ENCODE results near the gene RPS6KB2.

Gene RPS6KB2

DNA sequence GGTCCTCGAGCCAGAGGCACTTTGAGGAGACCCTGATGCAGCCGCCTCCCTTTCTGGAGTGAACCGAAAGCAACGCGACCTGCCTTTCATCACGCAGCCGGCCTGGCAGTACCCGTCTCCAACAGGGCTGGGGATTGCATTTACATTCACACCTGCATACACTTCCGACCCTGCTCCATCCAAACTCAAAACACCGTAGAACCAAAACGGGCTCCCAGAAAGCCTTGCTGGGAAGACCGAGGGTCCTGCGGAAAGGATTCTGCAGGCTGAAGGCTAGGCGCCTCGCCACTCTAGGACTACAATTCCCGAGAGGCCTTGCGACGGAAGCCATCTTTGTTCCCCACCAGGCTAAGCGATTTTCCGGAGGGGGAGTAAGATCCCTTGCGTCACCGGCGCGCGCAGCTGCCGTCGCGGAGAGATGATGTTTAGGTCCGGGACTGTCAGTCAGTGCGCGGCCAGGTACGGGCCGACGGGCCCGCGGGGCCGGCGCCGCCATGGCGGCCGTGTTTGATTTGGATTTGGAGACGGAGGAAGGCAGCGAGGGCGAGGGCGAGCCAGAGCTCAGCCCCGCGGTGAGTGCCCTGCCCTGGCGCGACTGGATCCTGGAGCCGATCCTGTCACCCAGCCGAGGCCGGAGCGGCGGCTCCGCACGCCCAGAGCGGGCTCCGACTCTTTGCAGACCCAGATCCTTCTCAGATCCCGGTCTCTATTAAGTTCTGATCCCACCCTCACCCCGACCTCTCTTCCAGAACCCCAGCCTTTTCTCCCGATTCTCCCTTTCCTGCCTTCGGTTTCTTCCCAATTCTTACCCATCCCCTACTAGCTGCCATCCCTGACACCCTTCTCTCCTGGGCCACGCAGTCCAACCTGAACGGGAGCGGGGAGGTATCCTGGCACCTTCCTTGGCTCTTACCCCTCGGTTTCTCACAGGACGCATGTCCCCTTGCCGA is at the start of gene RPS6KB2:
TSS of gene RPS6KB2 (plus strand) at position 443 of the 950 bp plus-strand sequence. CDS start at position 495, 52 bp downstream.
- TF ChIP-seq CTCF (conservative IDR thresholded peaks at IDR 0.05): no peak
- peak within 1 kb of the TSS; percentile 95 for H3K27ac ChIP-seq

- H3K27ac ChIP-seq: no peak overlapping the region
Measured at GRCh38 chr11:67378544-67378943, 49.8 kb upstream of the RPS6KB2 start.

GRCh38 chr11:67379061-67380058 is 48.9 kb upstream of the RPS6KB2 start:
- H3K27ac ChIP-seq: no peak overlapping the region

More at GRCh38 chr11:67378544-67378943, 49.8 kb upstream of the RPS6KB2 start:
- TF ChIP-seq CTCF (conservative IDR thresholded peaks at IDR 0.05): no peak

GRCh38 chr11:67381244-67381972 is 46.9 kb upstream of the RPS6KB2 start:
- TF ChIP-seq CTCF (conservative IDR thresholded peaks at IDR 0.05): no peak
- H3K27ac ChIP-seq: no peak overlapping the region

More at GRCh38 chr11:67379061-67380058, 48.9 kb upstream of the RPS6KB2 start:
- no peak for TF ChIP-seq CTCF (conservative IDR thresholded peaks at IDR 0.05)

- peak; percentile 100 for TF ChIP-seq CTCF (conservative IDR thresholded peaks at IDR 0.05)
- H3K27ac ChIP-seq: no peak overlapping the region
Measured at GRCh38 chr11:67382276-67383136, 45.8 kb upstream of the RPS6KB2 start.

- no peak overlapping the region for H3K27ac ChIP-seq
Measured at GRCh38 chr11:67384851-67385366, 43.4 kb upstream of the RPS6KB2 start.

More at GRCh38 chr11:67384851-67385366, 43.4 kb upstream of the RPS6KB2 start:
- no peak for TF ChIP-seq CTCF (conservative IDR thresholded peaks at IDR 0.05)

Data from VCaP (cell line).